MCF 10A (cell line): ENCODE results near the gene FAM3C. TPM values are rescaled to one million over a fixed set of nuclear protein-coding genes. Genes with fewer than 3 reads are reported as not detected.
"Not testable (repeated sequence)": the region's sequence is repeated elsewhere in the genome, so short reads cannot be mapped to it uniquely, and the experiment has no call there.

Experiments used
- BruUV-seq: library from RNA; stranded (reverse); fragments of 400-500 nt; replicated peaks from 2 replicates; lab custom pipeline; 2021; lab: Mats Ljungman, UMichigan
- CTCF ChIA-PET: fragments of 300-600 bp; sonication (Branson Sonifier 250); formaldehyde crosslinking; extraction: SDS; loops from one replicate; lab custom pipeline; 2021; ENCODE audit warnings: antibody characterized with exemption, inconsistent platforms; lab: Yijun Ruan, JAX
- POLR2A ChIA-PET: fragments of 300-600, 350-650 bp; sonication (Branson Sonifier 250); formaldehyde crosslinking; extraction: SDS; loops from one replicate; lab custom pipeline; 2020; ENCODE audit warnings: antibody characterized with exemption, inconsistent platforms; lab: Yijun Ruan, JAX
- DNase-seq: peaks from one replicate; pipeline ENCODE4 v3.0.0-alpha.2; 2018; ENCODE audit not compliant: unreplicated experiment
- H3K27ac Mint-ChIP-seq: one replicate; pipeline ENCODE4 v1.8.0; 2022; ENCODE audit warnings: mild to moderate bottlenecking, low read depth, mixed read lengths; ENCODE audit not compliant: unreplicated experiment
- H3K27me3 Mint-ChIP-seq: one replicate; pipeline ENCODE4 v1.8.0; 2022; ENCODE audit warnings: mixed read lengths; ENCODE audit not compliant: insufficient read depth, unreplicated experiment
- H3K36me3 Mint-ChIP-seq: one replicate; pipeline ENCODE4 v1.8.0; 2022; ENCODE audit warnings: mild to moderate bottlenecking, moderate library complexity, mixed read lengths; ENCODE audit not compliant: insufficient read depth, unreplicated experiment
- H3K4me1 Mint-ChIP-seq: one replicate; pipeline ENCODE4 v1.8.0; 2022; ENCODE audit warnings: mixed read lengths; ENCODE audit not compliant: insufficient read depth, unreplicated experiment
- H3K4me3 Mint-ChIP-seq: one replicate; pipeline ENCODE4 v1.8.0; 2022; ENCODE audit warnings: mild to moderate bottlenecking, moderate library complexity, mixed read lengths; ENCODE audit not compliant: unreplicated experiment
- H3K9me3 Mint-ChIP-seq: one replicate; pipeline ENCODE4 v1.8.0; 2022; ENCODE audit warnings: mixed read lengths; ENCODE audit not compliant: unreplicated experiment
- intact Hi-C: fragments of 100-400 bp; cut with micrococcal nuclease; formaldehyde crosslinking; loops from 2 replicates; pipeline ENCODE4 v1.14.1; 2022
- total RNA-seq: library from RNA; stranded (reverse); gene quantifications from 2 replicates; pipeline ENCODE4 v1.2.3, GENCODE V29; 2022
- TF ChIP-seq, protein P1 (sequence below): fragments of 200-600 bp; IDR thresholded peaks from one replicate; pipeline ENCODE4 v1.8.0; 2022; ENCODE audit warnings: antibody characterized with exemption, mild to moderate bottlenecking; ENCODE audit not compliant: unreplicated experiment

The FAM3C gene
- total RNA-seq, 1 experiment from 2014 or later = 56.5 TPM

GRCh38 chr7:121328508-121329190 is 67.5 kb downstream of the FAM3C start, which contains the start of gene WNT16:
Gene WNT16, plus strand, starts transcription at chr7:121329000. Its CDS starts 293 bp downstream, at chr7:121329293.
- Mint-ChIP-seq H3K4me1 (peaks cover 5% of the 10 kb centered on the region), H3K27me3 (peaks cover 45% of the 10 kb centered on the region), H3K36me3 (no peaks in the 10 kb centered on the region), H3K9me3 (no peaks in the 10 kb centered on the region), H3K4me3 (peak within 1 kb of the TSS; percentile 54), H3K27ac (no peak within 1 kb of the TSS)
- BruUV-seq = no TSS peak
- TF ChIP-seq, protein P1, sequence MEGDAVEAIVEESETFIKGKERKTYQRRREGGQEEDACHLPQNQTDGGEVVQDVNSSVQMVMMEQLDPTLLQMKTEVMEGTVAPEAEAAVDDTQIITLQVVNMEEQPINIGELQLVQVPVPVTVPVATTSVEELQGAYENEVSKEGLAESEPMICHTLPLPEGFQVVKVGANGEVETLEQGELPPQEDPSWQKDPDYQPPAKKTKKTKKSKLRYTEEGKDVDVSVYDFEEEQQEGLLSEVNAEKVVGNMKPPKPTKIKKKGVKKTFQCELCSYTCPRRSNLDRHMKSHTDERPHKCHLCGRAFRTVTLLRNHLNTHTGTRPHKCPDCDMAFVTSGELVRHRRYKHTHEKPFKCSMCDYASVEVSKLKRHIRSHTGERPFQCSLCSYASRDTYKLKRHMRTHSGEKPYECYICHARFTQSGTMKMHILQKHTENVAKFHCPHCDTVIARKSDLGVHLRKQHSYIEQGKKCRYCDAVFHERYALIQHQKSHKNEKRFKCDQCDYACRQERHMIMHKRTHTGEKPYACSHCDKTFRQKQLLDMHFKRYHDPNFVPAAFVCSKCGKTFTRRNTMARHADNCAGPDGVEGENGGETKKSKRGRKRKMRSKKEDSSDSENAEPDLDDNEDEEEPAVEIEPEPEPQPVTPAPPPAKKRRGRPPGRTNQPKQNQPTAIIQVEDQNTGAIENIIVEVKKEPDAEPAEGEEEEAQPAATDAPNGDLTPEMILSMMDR = no peak
- CTCF ChIA-PET = no interaction called here
- POLR2A ChIA-PET = no interaction called here
- no peak for DNase-seq
- intact Hi-C loops = no loop called here

DNA sequence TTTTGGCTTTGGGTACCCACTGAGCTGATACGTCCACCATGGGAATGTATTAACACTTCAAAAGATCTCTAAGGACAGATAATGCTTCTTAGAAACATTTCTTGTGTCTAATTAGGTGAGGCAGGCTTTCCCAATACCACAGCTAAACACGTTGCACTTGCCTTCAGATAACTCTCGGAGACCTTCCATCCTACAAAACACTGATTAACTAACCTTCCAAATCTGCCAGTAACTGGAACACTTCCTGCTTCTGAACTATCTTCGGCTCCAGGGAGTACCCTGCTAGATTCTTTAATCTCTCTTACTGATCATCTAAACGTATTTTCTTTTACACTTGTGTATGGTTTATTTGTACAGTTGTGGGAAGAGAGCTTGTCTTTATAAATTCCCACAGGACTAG is 68.4 kb downstream of the FAM3C start:
- H3K4me1 Mint-ChIP-seq = peaks cover 5% of the 10 kb centered on the region
- H3K27me3 Mint-ChIP-seq = peaks cover 45% of the 10 kb centered on the region
- intact Hi-C loops = no loop called here
- POLR2A ChIA-PET = no interaction called here
- no peak for DNase-seq
- H3K4me3 Mint-ChIP-seq = no peak overlapping the region
- H3K36me3 Mint-ChIP-seq = no peaks in the 10 kb centered on the region
- H3K27ac Mint-ChIP-seq = no peak overlapping the region
- no TSS peak for BruUV-seq
- H3K9me3 Mint-ChIP-seq = no peaks in the 10 kb centered on the region
- CTCF ChIA-PET = interaction anchor here (1.2 kb wide), 1 partner anchor 68 kb away, joined by 3 read pairs; the partner anchor contains the start of gene FAM3C
- TF ChIP-seq, protein P1 = no peak

DNA sequence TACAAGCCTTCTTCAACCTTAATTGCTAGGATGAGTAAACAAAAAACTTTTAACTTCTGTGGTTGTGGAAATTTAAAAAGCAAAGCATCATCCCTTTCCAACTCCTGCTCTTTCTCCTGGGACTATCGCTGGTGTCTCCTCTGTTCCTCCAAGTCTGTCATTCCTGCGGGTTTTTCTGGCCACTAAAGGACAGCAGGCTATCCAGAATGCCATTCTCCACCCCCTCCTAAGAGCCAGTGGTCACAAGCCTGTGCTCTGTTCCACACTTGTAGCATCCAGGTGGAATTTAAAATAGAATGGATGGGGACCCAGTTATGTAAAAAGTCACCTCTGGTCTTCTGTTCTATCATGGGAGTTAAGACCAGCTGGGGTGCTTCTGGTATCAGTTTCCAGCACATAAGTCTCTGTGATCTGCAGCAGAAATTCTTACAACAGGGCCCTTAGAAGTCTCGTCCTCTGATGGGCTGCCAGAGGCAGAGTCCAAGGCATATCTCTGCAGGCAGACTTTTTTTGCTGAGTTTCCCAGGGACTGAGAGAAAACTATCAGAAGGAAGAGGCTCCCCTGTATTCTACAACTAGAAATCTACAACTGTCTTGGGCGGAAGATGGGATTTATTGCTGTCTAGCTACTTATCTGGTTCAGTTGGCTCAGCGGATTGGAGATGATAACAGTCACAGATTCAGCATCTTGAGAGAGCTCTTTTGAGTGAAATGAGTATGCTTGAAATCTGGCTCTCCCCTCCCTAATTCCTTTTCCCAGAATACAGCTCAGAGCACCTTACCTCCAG is 72.4 kb downstream of the FAM3C start:
- Mint-ChIP-seq H3K27ac (no peak overlapping the region), H3K27me3 (peaks cover 10% of the 10 kb centered on the region), H3K9me3 (no peaks in the 10 kb centered on the region), H3K4me3 (no peak overlapping the region), H3K36me3 (no peaks in the 10 kb centered on the region), H3K4me1 (peaks cover 9% of the 10 kb centered on the region)
- no TSS peak for BruUV-seq
- DNase-seq = no peak
- ChIA-PET CTCF (interaction anchor here (0.7 to 0.8 kb wide), 3 partner anchors 282 to 708 kb away, joined by 3 to 4 read pairs (median 4); no protein-coding TSS in a partner anchor), POLR2A (interaction anchor here (1.1 kb wide), 1 partner anchor 11 kb away, joined by 4 read pairs; no protein-coding TSS in a partner anchor)
- intact Hi-C loops = no loop called here
- TF ChIP-seq, protein P1 = no peak

DNA sequence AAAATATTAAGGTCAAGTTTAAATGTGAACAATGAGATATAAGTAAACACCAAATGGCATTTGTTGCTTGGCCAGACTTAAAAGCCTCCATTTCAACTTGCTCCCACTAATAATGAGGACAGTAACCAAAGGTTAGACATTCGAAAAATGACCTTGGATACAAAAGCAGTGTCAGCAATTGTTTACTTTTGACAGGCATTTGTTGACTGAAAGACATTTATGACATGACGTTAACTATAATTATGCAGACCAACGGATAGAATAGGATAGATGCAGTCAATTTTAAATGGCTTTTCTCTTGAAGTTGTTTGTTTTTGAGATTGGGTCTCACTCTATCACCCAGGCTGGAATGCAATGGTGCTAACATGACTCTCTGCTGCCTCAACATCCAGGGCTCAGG is 73.6 kb downstream of the FAM3C start:
- POLR2A ChIA-PET = no interaction called here
- BruUV-seq = no TSS peak
- no peak overlapping the region for H3K27ac Mint-ChIP-seq
- no peak overlapping the region for H3K4me3 Mint-ChIP-seq
- peaks cover 10% of the 10 kb centered on the region for H3K4me1 Mint-ChIP-seq
- CTCF ChIA-PET = interaction anchor here (0.6 kb wide), 1 partner anchor 225 kb away, joined by 3 read pairs; no protein-coding TSS in a partner anchor
- TF ChIP-seq, protein P1 = no peak
- intact Hi-C loops = no loop called here
- H3K36me3 Mint-ChIP-seq = no peaks in the 10 kb centered on the region
- no peaks in the 10 kb centered on the region for H3K9me3 Mint-ChIP-seq
- H3K27me3 Mint-ChIP-seq = no peaks in the 10 kb centered on the region
- DNase-seq = no peak

- H3K36me3 Mint-ChIP-seq, intact Hi-C loops, DNase-seq, H3K9me3 Mint-ChIP-seq, H3K27ac Mint-ChIP-seq, POLR2A ChIA-PET, BruUV-seq, H3K4me3 Mint-ChIP-seq, CTCF ChIA-PET: not testable (repeated sequence)
- peaks cover 11% of the 10 kb centered on the region for H3K27me3 Mint-ChIP-seq
- peaks cover 25% of the 10 kb centered on the region for H3K4me1 Mint-ChIP-seq
Observed at GRCh38 chr7:121315170-121315569, 80.9 kb downstream of the FAM3C start.
